Measurements from ENCODE around the gene DCT. TPM values are rescaled to one million over a fixed set of nuclear protein-coding genes. Genes with fewer than 3 reads are reported as not detected.

Gene DCT
- total and polyA plus RNA-seq, 2 donors (not counting 1 experiment from before 2014, with no cell fraction given): 0.17 TPM; not detected in 1

DNA sequence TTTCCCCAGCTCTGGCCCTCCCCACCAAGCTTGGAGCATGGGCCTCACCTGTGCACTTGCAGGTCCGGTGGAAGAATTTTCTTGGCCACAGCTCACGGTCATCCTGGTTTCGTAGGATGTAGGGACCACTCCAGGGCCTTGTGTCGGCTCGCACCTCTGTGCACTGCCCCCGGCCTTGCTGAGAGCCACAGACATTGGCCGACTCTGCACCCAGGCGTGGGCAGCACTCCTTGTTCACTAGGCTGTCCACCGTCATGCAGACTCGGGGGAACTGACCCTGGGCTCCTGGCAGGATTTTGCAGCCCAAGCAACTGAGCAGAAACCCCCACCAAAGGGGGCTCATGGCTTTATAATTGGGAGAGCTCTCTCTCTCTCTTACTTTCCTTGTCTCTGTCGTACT, 569 bp downstream of the DCT start:
- no peak overlapping the region for H3K4me3 ChIP-seq (replicated peaks in 1 of 4; ENCODE audit: control extremely low read depth in 1 of 4, insufficient read depth in 1 of 4, low read depth in 3 of 4, low read length in 4 of 4)
- no peak for DNase-seq (ENCODE audit: low read depth in 2 of 2)
- H3K4me2 ChIP-seq (ENCODE audit: extremely low read depth, insufficient read depth, low read length): no peak overlapping the region

DNA sequence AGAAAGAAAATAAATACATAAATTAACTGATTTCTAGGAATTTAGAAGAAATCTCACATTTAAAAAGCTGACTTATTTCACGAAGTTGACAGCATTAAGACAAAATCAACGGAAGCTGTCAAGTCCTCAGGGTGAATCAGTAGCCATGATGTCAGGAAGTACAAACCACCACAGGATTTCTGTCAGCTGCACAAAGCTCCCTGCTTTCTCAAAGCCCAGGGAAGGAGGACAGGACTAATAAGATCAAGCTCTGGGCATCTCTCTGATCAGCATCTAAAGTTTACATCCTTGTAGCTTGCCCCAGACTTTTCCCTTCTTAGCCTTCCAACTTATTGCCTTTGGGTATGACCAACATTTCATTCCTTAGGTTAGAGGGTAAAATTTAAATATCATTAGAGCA, 9.4 kb downstream of the DCT start:
- Histone ChIP-seq H2AFZ (ENCODE audit: low read length) (no peak overlapping the region), H3K79me2 (ENCODE audit: control insufficient read depth, insufficient read depth, low read length) (no peaks in the 10 kb centered on the region), H3K27me3 (ENCODE audit: control insufficient read depth, insufficient read depth, low read length) (no peaks in the 10 kb centered on the region), H3K4me1 (ENCODE audit: control insufficient read depth, extremely low read depth, insufficient read depth, low read length) (no peaks in the 10 kb centered on the region), H3K9ac (ENCODE audit: insufficient read depth, low read length) (no peak overlapping the region), H3K9me3 (ENCODE audit: control insufficient read depth, insufficient read depth, low read depth, low read length) (no peaks in the 10 kb centered on the region), H3K27ac (ENCODE audit: insufficient read depth, low read length) (no peak overlapping the region), H3K4me3 (replicated peaks in 1 of 4; ENCODE audit: control extremely low read depth in 1 of 4, insufficient read depth in 1 of 4, low read depth in 3 of 4, low read length in 4 of 4) (no peak overlapping the region), H3K36me3 (ENCODE audit: control insufficient read depth, insufficient read depth, low read length) (no peaks in the 10 kb centered on the region), H3K4me2 (ENCODE audit: extremely low read depth, insufficient read depth, low read length) (no peak overlapping the region), H4K20me1 (ENCODE audit: control insufficient read depth, extremely low read depth, insufficient read depth, low read length) (no peaks in the 10 kb centered on the region)
- no peak for DNase-seq (ENCODE audit: low read depth in 2 of 2)
- no peak for TF ChIP-seq EZH2 (IDR thresholded peaks at IDR 0.05; ENCODE audit: low read length, missing control alignments)
- TF ChIP-seq, protein P1, sequence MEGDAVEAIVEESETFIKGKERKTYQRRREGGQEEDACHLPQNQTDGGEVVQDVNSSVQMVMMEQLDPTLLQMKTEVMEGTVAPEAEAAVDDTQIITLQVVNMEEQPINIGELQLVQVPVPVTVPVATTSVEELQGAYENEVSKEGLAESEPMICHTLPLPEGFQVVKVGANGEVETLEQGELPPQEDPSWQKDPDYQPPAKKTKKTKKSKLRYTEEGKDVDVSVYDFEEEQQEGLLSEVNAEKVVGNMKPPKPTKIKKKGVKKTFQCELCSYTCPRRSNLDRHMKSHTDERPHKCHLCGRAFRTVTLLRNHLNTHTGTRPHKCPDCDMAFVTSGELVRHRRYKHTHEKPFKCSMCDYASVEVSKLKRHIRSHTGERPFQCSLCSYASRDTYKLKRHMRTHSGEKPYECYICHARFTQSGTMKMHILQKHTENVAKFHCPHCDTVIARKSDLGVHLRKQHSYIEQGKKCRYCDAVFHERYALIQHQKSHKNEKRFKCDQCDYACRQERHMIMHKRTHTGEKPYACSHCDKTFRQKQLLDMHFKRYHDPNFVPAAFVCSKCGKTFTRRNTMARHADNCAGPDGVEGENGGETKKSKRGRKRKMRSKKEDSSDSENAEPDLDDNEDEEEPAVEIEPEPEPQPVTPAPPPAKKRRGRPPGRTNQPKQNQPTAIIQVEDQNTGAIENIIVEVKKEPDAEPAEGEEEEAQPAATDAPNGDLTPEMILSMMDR (conservative IDR thresholded peaks at IDR 0.05 in 1 of 2, IDR thresholded peaks at IDR 0.05 in 1 of 2; ENCODE audit: low read depth in 1 of 2, low read length in 2 of 2): no peak

More for the DNA sequence above, 569 bp downstream of the DCT start:
- H4K20me1 ChIP-seq (ENCODE audit: control insufficient read depth, extremely low read depth, insufficient read depth, low read length): no peaks in the 10 kb centered on the region
- no peak overlapping the region for H3K27ac ChIP-seq (ENCODE audit: insufficient read depth, low read length)
- no peak for TF ChIP-seq EZH2 (IDR thresholded peaks at IDR 0.05; ENCODE audit: low read length, missing control alignments)
- TF ChIP-seq, protein P1 (conservative IDR thresholded peaks at IDR 0.05 in 1 of 2, IDR thresholded peaks at IDR 0.05 in 1 of 2; ENCODE audit: low read depth in 1 of 2, low read length in 2 of 2): no peak
- no peaks in the 10 kb centered on the region for H3K79me2 ChIP-seq (ENCODE audit: control insufficient read depth, insufficient read depth, low read length)
- no peaks in the 10 kb centered on the region for H3K9me3 ChIP-seq (ENCODE audit: control insufficient read depth, insufficient read depth, low read depth, low read length)
- H2AFZ ChIP-seq (ENCODE audit: low read length): no peak overlapping the region
- no peaks in the 10 kb centered on the region for H3K36me3 ChIP-seq (ENCODE audit: control insufficient read depth, insufficient read depth, low read length)
- H3K27me3 ChIP-seq (ENCODE audit: control insufficient read depth, insufficient read depth, low read length): no peaks in the 10 kb centered on the region
- no peaks in the 10 kb centered on the region for H3K4me1 ChIP-seq (ENCODE audit: control insufficient read depth, extremely low read depth, insufficient read depth, low read length)
- H3K9ac ChIP-seq (ENCODE audit: insufficient read depth, low read length): no peak overlapping the region

DNA sequence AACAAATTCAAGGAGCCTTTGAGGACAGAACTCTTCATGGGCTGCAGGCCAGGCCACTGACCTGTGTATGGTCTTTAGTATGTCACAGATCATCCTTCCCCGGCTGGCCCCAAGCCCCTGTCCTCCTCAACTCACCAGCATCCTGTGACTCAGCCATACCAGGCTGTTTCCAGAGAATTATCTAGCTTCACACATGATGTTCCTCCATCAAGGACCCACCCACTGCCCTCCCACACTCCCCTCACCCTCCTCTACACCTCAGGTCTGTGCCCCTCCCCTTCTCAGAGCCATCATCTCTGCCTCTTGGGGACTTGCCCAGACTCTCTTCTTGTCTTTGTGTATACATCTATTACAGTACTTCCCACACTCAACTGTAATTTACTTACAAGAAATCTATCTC, 14.7 kb downstream of the DCT start:
- Histone ChIP-seq H3K4me2 (ENCODE audit: extremely low read depth, insufficient read depth, low read length) (no peak overlapping the region), H3K9ac (ENCODE audit: insufficient read depth, low read length) (no peak overlapping the region), H4K20me1 (ENCODE audit: control insufficient read depth, extremely low read depth, insufficient read depth, low read length) (no peaks in the 10 kb centered on the region), H3K27me3 (ENCODE audit: control insufficient read depth, insufficient read depth, low read length) (no peaks in the 10 kb centered on the region), H3K36me3 (ENCODE audit: control insufficient read depth, insufficient read depth, low read length) (no peaks in the 10 kb centered on the region), H3K4me3 (replicated peaks in 1 of 4; ENCODE audit: control extremely low read depth in 1 of 4, insufficient read depth in 1 of 4, low read depth in 3 of 4, low read length in 4 of 4) (no peak overlapping the region), H2AFZ (ENCODE audit: low read length) (no peak overlapping the region), H3K4me1 (ENCODE audit: control insufficient read depth, extremely low read depth, insufficient read depth, low read length) (no peaks in the 10 kb centered on the region), H3K79me2 (ENCODE audit: control insufficient read depth, insufficient read depth, low read length) (no peaks in the 10 kb centered on the region), H3K9me3 (ENCODE audit: control insufficient read depth, insufficient read depth, low read depth, low read length) (no peaks in the 10 kb centered on the region), H3K27ac (ENCODE audit: insufficient read depth, low read length) (no peak overlapping the region)
- TF ChIP-seq, protein P1 (conservative IDR thresholded peaks at IDR 0.05 in 1 of 2, IDR thresholded peaks at IDR 0.05 in 1 of 2; ENCODE audit: low read depth in 1 of 2, low read length in 2 of 2): no peak
- TF ChIP-seq EZH2 (IDR thresholded peaks at IDR 0.05; ENCODE audit: low read length, missing control alignments): no peak
- peak; percentile 3 to 8 for DNase-seq (ENCODE audit: low read depth in 2 of 2)
